ENCODE results near the gene DGAT2L6.
A peak's percentile ranks its signal among the peaks of the same experiment; 100 is the strongest.
"Not testable (repeated sequence)": the region's sequence is repeated elsewhere in the genome, so short reads cannot be mapped to it uniquely, and the experiment has no call there.

Gene DGAT2L6

DNA sequence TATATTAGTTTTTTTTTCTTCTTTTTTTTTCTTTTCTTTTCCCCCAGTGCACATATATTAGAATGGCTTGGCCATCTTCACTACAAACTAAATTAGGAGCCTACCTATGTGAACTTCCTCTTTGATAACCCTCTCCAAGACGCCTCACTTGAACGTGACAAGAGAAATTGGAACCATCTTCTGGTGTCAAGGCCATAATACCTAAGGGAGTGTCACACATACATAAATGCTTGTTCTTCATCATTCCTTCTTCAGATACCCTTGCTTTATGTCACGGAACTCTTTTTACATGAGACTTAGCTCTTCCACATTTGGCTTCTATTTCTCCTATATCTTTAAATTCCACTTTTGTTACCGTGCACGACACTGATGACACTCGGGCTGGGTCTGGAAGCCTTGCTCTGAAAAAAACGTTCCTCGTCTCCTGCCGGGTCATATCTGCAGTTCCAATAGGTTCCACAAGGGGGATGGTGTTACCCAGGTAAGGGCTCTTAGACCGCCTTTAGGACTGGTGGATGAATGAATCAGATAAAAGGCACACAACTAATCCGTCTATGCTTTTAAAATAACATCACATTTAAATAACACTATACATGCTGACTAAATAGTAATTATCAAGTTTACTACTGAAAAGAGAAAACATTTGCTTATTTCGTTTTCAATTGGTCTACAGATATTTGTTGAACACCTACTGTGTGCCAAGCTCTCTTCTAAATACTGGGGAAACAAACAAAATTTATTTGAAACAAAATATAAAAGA lies 19.9 kb downstream of the DGAT2L6 start:
- peaks cover 31% of the 10 kb centered on the region for H3K27me3 ChIP-seq (replicated peaks; ENCODE audit: control insufficient read depth, insufficient read depth, low read length)
- no peak overlapping the region for H3K9ac ChIP-seq (ENCODE audit: low read length)
- H3K4me3 ChIP-seq (ENCODE audit: low read length) = no peak overlapping the region
- no peaks in the 10 kb centered on the region for H3K4me1 ChIP-seq (ENCODE audit: control insufficient read depth, insufficient read depth, low read length)
- no peaks in the 10 kb centered on the region for H3K36me3 ChIP-seq (ENCODE audit: control insufficient read depth, insufficient read depth, low read length, severe bottlenecking)
- DNase-seq (ENCODE audit: low read depth) = peak; percentile 65
- peaks cover 22% of the 10 kb centered on the region for H3K9me3 ChIP-seq (ENCODE audit: control insufficient read depth, low read length)

DNA sequence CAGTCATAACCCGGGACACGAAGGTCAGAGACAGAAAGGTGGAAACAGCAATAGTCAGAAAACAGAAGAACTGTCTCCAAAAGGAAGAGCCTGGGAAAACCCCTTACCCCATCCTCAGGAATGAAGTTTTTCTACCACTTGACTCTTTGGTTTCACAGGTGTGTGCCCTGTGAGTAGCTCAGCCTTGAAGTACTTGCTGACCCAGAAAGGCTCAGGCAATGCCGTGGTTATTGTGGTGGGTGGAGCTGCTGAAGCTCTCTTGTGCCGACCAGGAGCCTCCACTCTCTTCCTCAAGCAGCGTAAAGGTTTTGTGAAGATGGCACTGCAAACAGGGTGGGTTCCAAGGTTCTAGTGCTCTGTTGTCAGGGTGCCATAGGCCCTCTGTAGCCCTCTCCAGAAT lies 24.4 kb downstream of the DGAT2L6 start:
- Histone ChIP-seq H3K36me3 (ENCODE audit: control insufficient read depth, insufficient read depth, low read length, severe bottlenecking) (no peaks in the 10 kb centered on the region), H3K27me3 (replicated peaks; ENCODE audit: control insufficient read depth, insufficient read depth, low read length) (peaks cover 46% of the 10 kb centered on the region), H3K9ac (ENCODE audit: low read length) (no peak overlapping the region), H3K4me3 (ENCODE audit: low read length) (no peak overlapping the region), H3K9me3 (ENCODE audit: control insufficient read depth, low read length) (peaks cover 10% of the 10 kb centered on the region), H3K4me1 (ENCODE audit: control insufficient read depth, insufficient read depth, low read length) (no peaks in the 10 kb centered on the region)
- no peak for DNase-seq (ENCODE audit: low read depth)

DNA sequence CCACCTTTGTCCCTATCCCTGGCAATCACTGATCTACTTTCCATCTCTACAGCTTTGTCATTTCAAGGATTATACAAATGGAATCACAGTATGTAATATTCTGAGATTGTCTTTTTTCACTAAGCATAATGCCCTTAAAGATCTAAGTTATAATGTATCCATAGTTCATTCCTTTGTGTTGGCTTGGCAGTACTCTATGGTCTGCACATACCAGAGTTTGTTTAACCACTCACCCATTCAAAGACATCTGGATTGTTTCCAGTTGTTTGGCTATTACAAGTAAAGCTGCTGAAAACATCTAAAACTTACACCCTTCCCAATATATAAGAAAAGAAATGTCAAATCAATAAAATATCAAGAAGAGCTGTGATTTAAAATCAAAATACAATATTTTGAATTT lies 31.2 kb downstream of the DGAT2L6 start:
- H3K36me3 ChIP-seq (ENCODE audit: control insufficient read depth, insufficient read depth, low read length, severe bottlenecking) = no peaks in the 10 kb centered on the region
- DNase-seq (ENCODE audit: low read depth) = peak; percentile 18

DNA sequence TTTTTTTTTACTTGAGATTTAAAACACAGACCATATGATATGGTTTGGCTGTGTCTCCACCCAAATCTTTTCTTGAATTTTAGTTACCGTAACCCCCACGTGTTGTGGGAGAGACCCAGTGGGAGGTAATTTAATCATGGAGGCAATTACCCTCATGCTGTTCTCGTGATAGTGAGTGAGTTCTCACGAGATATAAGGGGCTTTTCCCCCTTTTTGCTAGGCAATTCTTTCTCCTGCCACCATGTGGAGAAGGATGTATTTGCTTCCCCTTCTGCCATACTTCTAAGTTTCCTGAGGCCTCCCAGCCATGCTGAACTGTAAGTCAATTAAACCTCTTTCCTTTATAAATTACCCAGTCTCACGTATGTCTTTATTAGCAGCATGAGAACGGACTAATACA lies 32.3 kb downstream of the DGAT2L6 start:
- H3K27me3 ChIP-seq (replicated peaks; ENCODE audit: control insufficient read depth, insufficient read depth, low read length) = peaks cover 12% of the 10 kb centered on the region
- not testable (repeated sequence) for DNase-seq (ENCODE audit: low read depth); H3K4me3 ChIP-seq (ENCODE audit: low read length); H3K4me1 ChIP-seq (ENCODE audit: control insufficient read depth, insufficient read depth, low read length); H3K36me3 ChIP-seq (ENCODE audit: control insufficient read depth, insufficient read depth, low read length, severe bottlenecking); H3K9ac ChIP-seq (ENCODE audit: low read length); H3K9me3 ChIP-seq (ENCODE audit: control insufficient read depth, low read length)

More for the DNA sequence above, 31.2 kb downstream of the DGAT2L6 start:
- Histone ChIP-seq H3K4me1 (ENCODE audit: control insufficient read depth, insufficient read depth, low read length) (no peaks in the 10 kb centered on the region), H3K9me3 (ENCODE audit: control insufficient read depth, low read length) (peaks cover 5% of the 10 kb centered on the region), H3K9ac (ENCODE audit: low read length) (no peak overlapping the region), H3K27me3 (replicated peaks; ENCODE audit: control insufficient read depth, insufficient read depth, low read length) (peaks cover 14% of the 10 kb centered on the region), H3K4me3 (ENCODE audit: low read length) (no peak overlapping the region)

DNA sequence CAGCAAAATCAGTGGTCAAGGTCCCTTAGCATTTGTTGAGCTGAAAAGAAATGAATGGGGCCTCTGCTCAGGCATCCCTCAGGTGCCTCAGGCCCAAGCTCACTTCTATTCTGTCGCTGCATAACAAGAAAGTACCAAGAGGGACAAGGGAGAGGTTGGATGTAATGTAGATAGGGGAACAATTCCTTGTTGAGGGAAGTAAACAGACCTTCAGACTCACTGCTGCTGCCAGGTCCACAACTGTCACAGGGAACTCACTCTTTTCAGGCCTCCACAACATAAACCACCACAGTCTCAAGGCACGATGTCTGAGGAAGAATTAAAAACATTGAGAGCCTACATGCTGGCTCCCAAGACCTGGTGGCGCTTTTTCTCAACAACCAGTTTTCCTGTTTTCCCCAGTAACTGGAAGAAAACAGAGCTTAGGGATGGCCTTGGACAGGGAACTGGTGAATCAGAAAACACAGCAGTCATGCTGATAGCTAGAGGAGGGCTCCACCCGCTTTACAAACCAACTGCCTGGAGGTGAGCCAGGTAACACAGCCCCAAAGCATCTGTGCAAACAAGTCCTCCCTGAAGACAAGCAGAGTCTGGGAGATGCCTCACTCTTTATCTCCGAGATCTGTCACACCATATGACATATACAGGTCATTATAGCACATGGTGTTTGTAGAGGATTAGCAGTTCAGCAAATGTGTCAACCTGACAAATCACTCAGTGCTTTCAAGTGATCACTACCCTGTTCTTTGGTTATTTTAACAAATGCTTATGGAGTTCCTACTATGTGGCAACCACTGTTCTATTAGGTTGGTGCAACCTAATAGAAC lies 42.9 kb downstream of the DGAT2L6 start:
- no peak for DNase-seq (ENCODE audit: low read depth)
- Histone ChIP-seq H3K36me3 (ENCODE audit: control insufficient read depth, insufficient read depth, low read length, severe bottlenecking) (no peaks in the 10 kb centered on the region), H3K9ac (ENCODE audit: low read length) (no peak overlapping the region), H3K9me3 (ENCODE audit: control insufficient read depth, low read length) (no peaks in the 10 kb centered on the region), H3K4me1 (ENCODE audit: control insufficient read depth, insufficient read depth, low read length) (no peaks in the 10 kb centered on the region), H3K4me3 (ENCODE audit: low read length) (no peak overlapping the region), H3K27me3 (replicated peaks; ENCODE audit: control insufficient read depth, insufficient read depth, low read length) (no peaks in the 10 kb centered on the region)

DNA sequence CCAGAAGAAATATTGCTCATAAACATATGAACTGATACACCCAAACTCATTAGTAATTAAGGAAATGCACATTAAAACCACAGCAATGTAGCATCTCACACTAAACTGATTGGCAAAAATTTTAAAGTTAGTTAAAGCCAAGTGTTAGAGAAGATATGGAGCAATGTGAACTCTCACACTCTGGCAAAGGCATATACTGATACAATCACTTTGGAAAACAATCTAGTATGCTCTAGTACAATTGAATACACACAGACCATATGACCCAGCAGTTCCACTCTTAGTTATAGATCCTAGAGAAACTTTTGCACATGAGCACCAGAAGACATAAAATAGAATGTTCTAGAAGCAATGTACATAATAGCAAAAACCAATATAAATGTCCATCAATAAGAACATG lies 48.8 kb downstream of the DGAT2L6 start:
- no peak for DNase-seq (ENCODE audit: low read depth)
- Histone ChIP-seq H3K27me3 (replicated peaks; ENCODE audit: control insufficient read depth, insufficient read depth, low read length) (peaks cover 27% of the 10 kb centered on the region), H3K4me1 (ENCODE audit: control insufficient read depth, insufficient read depth, low read length) (no peaks in the 10 kb centered on the region), H3K9ac (ENCODE audit: low read length) (no peak overlapping the region), H3K4me3 (ENCODE audit: low read length) (no peak overlapping the region), H3K36me3 (ENCODE audit: control insufficient read depth, insufficient read depth, low read length, severe bottlenecking) (no peaks in the 10 kb centered on the region), H3K9me3 (ENCODE audit: control insufficient read depth, low read length) (no peaks in the 10 kb centered on the region)

DNA sequence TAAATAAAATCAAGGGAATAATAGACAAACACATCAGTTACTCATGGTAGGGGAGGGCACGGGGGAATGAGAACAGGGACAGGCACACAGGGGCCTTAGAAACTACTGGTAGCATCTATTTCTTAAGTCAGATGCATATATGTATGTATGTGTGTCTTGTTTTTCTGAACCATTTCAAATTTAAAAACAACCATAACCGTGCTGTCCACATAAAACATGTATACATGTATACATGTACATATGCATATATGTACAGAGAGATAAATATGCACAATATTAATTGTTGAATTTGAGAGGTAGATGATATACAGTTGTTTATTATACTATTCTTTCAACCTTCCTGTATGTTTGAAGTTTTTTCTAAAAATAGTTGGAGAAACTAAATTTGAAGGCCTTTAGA lies 49.4 kb downstream of the DGAT2L6 start:
- no peak overlapping the region for H3K9ac ChIP-seq (ENCODE audit: low read length)
- no peaks in the 10 kb centered on the region for H3K36me3 ChIP-seq (ENCODE audit: control insufficient read depth, insufficient read depth, low read length, severe bottlenecking)
- H3K9me3 ChIP-seq (ENCODE audit: control insufficient read depth, low read length) = no peaks in the 10 kb centered on the region
- DNase-seq (ENCODE audit: low read depth) = no peak
- no peak overlapping the region for H3K4me3 ChIP-seq (ENCODE audit: low read length)
- H3K4me1 ChIP-seq (ENCODE audit: control insufficient read depth, insufficient read depth, low read length) = no peaks in the 10 kb centered on the region
- peaks cover 29% of the 10 kb centered on the region for H3K27me3 ChIP-seq (replicated peaks; ENCODE audit: control insufficient read depth, insufficient read depth, low read length)

DNA sequence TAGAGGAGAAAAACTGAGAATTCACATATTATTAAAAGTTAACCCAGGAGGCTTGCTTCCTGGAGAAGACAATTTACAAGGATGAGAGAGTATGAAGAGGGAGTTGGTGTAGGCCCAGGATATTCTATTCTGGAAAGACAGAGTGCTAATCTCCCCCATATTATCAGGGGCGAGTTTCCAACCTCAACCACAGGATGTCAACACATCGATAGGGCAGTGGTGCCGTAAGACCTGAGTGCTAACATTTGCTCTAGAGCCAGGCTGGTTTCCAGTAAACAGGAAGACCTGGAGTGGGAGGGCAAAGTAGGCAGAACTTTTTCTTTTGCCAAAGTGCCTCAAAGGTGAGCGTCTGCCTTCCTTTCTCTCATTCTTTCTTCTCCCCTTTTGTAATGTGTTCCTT lies 54.4 kb downstream of the DGAT2L6 start:
- H3K9me3 ChIP-seq (ENCODE audit: control insufficient read depth, low read length) = peaks cover 5% of the 10 kb centered on the region
- no peaks in the 10 kb centered on the region for H3K36me3 ChIP-seq (ENCODE audit: control insufficient read depth, insufficient read depth, low read length, severe bottlenecking)
- H3K27me3 ChIP-seq (replicated peaks; ENCODE audit: control insufficient read depth, insufficient read depth, low read length) = peaks cover 40% of the 10 kb centered on the region
- no peak for DNase-seq (ENCODE audit: low read depth)
- no peaks in the 10 kb centered on the region for H3K4me1 ChIP-seq (ENCODE audit: control insufficient read depth, insufficient read depth, low read length)
- no peak overlapping the region for H3K4me3 ChIP-seq (ENCODE audit: low read length)
- H3K9ac ChIP-seq (ENCODE audit: low read length) = no peak overlapping the region

DNA sequence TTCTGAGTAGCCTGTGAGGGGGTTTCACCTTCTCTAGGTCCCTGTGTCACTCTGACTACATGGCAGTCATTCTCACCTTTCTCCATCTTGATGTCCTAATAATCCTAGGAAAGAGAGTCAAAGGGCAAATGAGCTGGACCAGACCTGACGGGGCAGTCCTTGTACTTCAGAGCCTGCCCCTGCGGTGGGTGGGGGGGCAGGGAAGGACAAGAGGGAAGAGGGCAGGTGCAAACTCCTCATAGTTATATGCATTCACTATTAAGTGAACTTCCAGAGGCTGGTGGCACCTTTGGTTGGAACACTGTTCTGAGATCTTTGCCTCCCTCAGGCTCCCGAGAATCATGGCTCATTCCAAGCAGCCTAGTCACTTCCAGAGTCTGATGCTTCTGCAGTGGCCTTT lies 57.1 kb downstream of the DGAT2L6 start, which contains the start of gene AWAT1:
Gene AWAT1 (plus strand): TSS at position 301 of the 400 bp plus-strand sequence. CDS start 41 bp downstream, at position 342.
- H3K4me3 ChIP-seq (ENCODE audit: low read length) = no peak within 1 kb of the TSS
- no peak for DNase-seq (ENCODE audit: low read depth)
- H3K9ac ChIP-seq (ENCODE audit: low read length) = no peak within 1 kb of the TSS
- H3K36me3 ChIP-seq (ENCODE audit: control insufficient read depth, insufficient read depth, low read length, severe bottlenecking) = no peaks in the 10 kb centered on the region
- H3K9me3 ChIP-seq (ENCODE audit: control insufficient read depth, low read length) = peaks cover 5% of the 10 kb centered on the region
- H3K4me1 ChIP-seq (ENCODE audit: control insufficient read depth, insufficient read depth, low read length) = no peaks in the 10 kb centered on the region
- H3K27me3 ChIP-seq (replicated peaks; ENCODE audit: control insufficient read depth, insufficient read depth, low read length) = peaks cover 31% of the 10 kb centered on the region

DNA sequence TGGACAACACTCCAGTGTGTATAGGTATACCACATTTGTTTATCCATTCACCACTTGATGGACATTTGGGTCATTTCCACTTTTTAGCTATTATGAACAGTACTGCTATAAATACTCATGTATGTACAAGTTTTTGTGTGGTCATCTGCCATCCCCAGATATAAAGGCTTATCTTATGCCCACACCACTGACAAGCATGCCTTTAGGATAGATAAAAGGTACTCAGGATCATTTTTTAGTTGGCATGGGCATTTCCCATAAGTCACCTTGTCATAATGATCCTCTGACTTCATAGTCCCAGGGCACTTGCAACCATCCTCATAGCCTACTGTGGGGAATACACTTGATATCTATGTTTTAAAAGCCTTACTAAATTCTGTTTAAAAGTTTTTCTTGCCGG lies 63.5 kb downstream of the DGAT2L6 start:
- Histone ChIP-seq H3K4me1 (ENCODE audit: control insufficient read depth, insufficient read depth, low read length) (peaks cover 7% of the 10 kb centered on the region), H3K4me3 (ENCODE audit: low read length) (no peak overlapping the region), H3K9me3 (ENCODE audit: control insufficient read depth, low read length) (peaks cover 3% of the 10 kb centered on the region), H3K27me3 (replicated peaks; ENCODE audit: control insufficient read depth, insufficient read depth, low read length) (peaks cover 29% of the 10 kb centered on the region), H3K9ac (ENCODE audit: low read length) (no peak overlapping the region), H3K36me3 (ENCODE audit: control insufficient read depth, insufficient read depth, low read length, severe bottlenecking) (no peaks in the 10 kb centered on the region)
- no peak for DNase-seq (ENCODE audit: low read depth)

DNA sequence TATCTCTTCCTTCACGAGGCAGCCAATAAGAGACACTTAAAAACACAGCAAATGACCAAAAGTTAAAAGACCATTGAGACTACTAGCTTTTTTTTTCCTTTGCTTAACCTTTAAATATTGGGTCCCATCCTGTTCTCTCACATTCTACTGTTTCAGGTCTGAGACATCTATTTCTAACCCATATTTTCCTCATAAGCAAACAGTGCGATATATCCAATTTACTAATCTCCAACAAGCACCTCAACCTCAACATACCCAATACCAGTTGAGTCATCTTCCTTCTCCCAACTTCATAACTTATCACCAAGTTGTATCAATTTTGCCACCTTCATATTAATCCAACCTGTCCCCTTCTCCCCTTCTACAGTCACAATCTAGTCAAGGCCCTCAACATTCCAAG lies 64.2 kb downstream of the DGAT2L6 start:
- Histone ChIP-seq H3K9ac (ENCODE audit: low read length) (no peak overlapping the region), H3K27me3 (replicated peaks; ENCODE audit: control insufficient read depth, insufficient read depth, low read length) (peaks cover 21% of the 10 kb centered on the region), H3K9me3 (ENCODE audit: control insufficient read depth, low read length) (no peaks in the 10 kb centered on the region), H3K36me3 (ENCODE audit: control insufficient read depth, insufficient read depth, low read length, severe bottlenecking) (no peaks in the 10 kb centered on the region), H3K4me1 (ENCODE audit: control insufficient read depth, insufficient read depth, low read length) (peaks cover 7% of the 10 kb centered on the region), H3K4me3 (ENCODE audit: low read length) (no peak overlapping the region)
- DNase-seq (ENCODE audit: low read depth) = no peak
